Stimulated activated CD8-positive, alpha-beta memory T cell treated with anti-CD3 and anti-CD28 coated beads, Interleukin-2, amount 100 ng/mL, for 1 hour (primary cell): ENCODE data around the gene ATP4B.
"Not testable (repeated sequence)": the region's sequence is repeated elsewhere in the genome, so short reads cannot be mapped to it uniquely, and the experiment has no call there.

ENCODE experiments used
- DNase-seq, 2 donors: peaks; one replicate each; pipeline ENCODE4 v3.0.0-alpha.2; 2020; ENCODE audit warnings: low read depth in 2 of 2

The ATP4B gene

GRCh38 chr13:113625965-113626721 lies 31.9 kb downstream of the ATP4B start:
- no peak for DNase-seq

DNA sequence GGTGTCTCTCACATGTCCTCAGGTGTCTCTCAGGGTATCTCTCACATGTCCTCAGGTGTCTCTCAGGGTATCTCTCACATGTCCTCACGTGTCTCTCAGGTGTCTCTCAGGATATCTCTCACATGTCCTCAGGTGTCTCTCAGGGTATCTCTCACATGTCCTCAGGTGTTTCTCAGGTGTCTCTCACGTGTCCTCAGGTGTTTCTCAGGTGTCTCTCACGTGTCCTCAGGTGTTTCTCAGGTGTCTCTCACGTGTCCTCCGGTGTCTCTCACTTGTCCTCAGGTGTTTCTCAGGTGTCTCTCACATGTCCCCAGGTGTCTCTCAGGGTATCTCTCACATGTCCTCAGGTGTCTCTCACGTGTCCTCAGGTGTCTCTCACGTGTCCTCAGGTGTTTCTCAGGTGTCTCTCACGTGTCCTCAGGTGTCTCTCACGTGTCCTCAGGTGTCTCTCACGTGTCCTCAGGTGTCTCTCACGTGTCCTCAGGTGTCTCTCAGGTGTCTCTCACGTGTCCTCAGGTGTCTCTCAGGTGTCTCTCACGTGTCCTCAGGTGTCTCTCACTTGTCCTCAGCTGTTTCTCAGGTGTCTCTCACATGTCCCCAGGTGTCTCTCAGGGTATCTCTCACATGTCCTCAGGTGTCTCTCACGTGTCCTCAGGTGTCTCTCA lies 33.2 kb downstream of the ATP4B start:
- DNase-seq, result not testable (repeated sequence)

DNA sequence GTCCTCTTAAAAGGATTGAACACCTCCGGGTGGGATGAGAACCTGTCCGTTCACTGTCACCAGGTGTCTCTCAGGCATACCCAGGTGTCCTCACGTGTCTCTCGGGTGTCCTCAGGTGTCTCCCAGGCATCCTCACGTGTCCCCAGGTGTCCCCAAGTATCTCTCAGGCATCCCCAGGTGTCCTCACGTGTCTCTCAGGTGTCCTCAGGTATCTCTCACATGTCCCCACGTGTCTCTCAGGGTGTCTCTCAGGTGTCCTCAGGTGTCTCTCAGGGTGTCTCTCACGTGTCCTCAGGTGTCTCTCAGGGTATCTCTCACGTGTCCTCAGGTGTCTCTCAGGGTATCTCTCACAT lies 33.8 kb downstream of the ATP4B start:
- no peak for DNase-seq

DNA sequence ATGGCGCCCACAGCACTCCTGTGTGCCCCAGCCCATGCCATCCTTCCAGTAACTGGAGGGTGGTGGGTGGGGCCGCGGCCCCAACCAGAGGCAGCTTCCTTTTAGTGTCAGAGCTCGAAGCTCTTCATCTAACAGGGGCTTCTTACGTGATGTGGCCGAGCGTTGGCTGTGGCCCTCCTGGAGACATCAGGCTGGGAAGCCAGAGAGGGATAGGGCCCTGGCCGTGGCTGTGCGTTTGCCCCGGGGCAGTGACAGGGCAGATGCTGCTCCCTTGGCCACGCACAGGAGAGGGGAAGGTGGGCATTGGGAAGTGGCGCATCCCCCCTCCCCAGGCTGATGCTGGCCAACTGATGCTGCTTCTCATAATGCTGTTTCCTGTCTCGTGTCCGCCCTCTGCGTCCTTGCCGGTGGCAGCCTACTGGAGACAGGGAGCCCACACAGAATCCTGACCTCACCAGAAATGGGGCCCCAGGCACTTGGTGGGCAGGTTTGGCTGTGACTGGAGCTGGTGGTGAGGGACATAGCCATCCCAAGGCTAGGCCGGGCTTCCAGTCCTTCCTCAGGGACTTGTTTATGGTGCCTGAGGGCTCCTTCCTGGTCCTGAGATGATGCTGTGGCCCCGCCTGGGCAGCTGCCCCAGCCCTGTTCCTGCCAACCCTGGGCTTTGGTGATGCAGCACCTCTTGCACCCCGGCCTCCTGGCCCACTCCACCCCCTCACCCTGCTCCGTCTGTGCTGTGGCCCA lies 34.3 kb downstream of the ATP4B start:
- no peak for DNase-seq

DNA sequence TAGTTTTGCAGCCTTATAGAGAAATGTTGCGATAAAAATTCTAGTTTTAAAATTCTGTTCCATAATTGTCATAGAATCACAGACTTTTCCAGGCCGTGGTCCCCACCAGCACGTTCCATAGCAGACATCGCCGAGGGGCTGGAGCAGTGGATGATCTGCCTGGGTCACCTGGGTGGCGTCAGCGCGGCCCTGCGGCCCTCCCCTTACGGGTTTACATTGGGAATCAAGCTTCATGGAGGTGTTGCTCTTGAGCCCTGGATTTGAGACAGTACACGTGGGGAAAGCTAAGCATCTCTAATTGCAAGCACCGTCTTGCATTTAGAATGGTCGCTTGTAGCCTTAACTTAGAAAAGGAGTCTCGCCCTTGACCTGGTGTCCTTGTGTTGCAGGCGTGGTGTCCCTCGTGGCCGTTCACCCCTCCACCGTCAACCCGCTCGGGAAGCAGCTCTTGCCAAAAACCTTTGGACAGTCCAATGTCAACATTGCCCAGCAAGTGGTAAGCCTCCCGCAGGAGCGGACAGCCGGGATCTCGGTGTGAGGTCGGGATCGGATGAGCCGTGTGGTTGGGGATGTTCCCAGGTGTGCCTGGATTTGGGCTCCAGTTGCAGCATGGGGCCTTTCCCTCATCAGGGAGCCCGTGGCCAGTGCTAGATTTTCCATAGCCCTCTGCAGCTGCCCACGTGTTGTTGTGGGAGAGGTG lies 35.1 kb downstream of the ATP4B start:
- no peak for DNase-seq

- DNase-seq, result not testable (repeated sequence)
Observed at GRCh38 chr13:113621986-113622550, 35.9 kb downstream of the ATP4B start.

GRCh38 chr13:113621498-113621897 lies 36.5 kb downstream of the ATP4B start:
- DNase-seq, result not testable (repeated sequence)

- DNase-seq, result no peak
Observed at GRCh38 chr13:113621046-113621445, 37.0 kb downstream of the ATP4B start.

- no peak for DNase-seq
Observed at GRCh38 chr13:113620036-113620796, 37.8 kb downstream of the ATP4B start.

DNA sequence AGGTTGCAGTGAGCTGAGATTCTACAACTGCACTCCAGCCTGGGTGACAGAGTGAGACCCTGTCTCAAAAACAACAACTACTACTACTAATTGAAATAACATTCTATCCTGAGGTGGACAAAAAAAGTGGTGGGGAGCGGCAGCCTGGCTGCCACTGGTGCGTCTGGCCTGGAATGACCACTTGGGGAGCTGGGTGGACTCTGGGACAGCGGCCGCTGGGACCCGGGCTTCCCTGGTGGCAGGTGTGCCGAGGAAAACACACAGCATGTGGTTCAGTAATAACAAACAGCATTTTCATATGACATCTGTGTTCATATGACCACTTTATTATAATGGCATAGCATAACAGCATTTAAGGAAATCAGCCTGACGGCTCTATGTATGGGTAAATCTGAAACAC lies 39.5 kb downstream of the ATP4B start:
- DNase-seq, result no peak

GRCh38 chr13:113617961-113618360 lies 40.0 kb downstream of the ATP4B start:
- DNase-seq, result no peak

DNA sequence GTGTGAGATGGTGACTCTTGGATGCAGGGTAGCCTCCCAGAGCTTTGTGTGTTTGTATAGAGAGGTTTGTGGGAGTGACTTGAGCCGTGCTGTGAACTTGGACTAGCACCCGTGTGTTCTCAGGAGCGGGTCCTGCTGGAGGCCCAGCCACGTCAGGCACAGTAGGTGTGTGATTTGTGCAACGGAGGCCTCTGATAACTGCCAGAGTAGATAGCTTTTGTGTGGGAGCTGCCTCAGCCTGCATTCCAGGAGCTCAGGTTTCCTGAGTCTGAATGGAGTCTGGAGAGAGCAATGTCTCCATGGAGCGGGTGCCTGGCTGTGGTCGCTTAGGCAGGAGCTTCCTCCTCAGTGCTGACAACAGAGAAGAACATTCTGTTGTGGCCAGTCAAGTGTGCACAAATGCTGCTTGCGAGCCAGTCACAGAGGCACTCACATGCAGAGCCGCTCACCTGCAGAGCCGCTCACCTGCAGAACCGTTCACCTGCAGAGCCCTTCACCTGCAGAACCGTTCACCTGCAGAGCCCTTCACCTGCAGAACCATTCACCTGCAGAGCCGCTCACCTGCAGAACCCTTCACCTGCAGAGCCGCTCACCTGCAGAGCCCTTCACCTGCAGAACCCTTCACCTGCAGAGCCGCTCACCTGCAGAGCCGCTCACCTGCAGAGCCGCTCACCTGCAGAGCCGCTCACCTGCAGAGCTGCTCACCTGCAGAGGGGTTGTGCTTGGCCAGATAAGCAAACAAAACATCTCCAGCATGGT lies 40.8 kb downstream of the ATP4B start:
- DNase-seq, result no peak

DNA sequence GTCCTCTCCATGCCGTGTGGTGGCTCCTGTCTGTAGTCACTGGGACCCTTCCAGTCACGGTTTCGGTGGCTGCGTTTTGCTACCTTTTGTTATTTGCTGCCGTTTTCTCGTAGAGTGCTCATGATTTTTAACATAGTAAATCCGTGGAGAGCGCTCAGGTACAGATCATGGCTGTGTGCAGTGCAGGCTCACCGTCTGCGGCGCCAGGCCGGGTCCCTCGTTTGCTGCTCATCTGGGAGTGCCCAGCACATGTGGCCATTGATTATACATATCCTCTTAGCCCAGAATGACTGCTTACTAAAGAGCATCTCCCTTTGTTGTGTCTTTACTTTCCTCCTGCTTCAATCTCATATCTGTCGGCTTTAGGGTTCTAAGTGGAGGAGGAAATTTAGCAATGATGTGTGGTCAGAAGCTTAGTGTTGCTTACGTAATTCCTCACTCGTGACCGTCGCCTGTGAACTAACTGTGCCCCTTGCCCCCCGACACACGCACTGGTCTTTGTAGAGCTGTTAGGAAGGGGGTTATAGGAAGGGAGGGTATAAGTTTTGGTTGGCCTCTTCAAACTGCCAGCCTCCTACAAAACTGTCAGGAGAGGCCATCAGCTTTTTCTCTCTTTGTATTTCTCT lies 41.6 kb downstream of the ATP4B start:
- no peak for DNase-seq

DNA sequence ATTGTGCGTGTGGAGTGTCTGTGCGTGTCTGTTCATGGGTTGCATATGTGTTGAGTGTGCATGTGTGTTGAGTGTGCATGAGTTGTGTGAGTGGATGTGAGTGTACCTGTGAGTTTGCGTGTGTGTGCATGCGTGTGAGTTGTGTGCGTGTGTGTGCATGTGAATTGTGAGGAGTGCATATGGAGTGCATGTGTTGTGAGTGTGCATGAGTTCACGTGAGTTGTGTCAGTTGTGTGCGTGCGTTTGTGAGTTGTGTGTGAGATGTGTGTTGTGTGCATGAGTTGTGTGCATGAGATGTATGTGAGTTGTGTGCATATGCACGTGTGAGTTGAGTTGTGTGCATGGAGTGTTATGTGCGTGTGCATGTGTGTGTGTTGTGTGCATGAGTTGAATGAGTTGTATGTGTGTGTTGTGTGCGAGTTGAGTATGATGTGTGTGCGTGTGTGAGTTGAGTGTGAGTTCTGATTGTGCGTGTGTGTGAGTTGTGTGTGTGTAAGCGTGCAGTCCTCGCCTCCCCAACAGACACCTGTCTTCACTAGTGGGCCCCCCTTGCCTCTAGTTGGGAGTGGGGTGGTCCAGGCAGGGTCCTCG lies 44.1 kb downstream of the ATP4B start:
- DNase-seq, result no peak

DNA sequence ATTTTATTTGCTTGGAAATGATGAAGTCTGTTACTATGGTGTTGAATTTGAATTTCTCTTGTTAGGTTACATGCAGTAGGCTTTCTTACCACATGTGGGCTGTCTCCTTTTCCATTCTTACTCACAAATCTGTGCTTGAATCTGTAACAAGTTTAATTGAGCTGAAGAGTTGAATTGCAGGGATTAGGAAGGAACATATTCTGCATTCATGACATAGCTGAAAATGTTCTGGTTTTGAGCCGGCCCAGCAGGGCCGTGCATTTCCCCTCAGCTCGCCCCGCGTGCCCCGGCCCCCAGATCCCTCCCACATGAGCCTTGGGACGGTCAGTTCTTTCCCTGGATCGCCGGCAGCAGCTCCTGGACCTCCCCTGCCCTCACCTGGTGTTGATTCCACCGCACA lies 45.4 kb downstream of the ATP4B start:
- no peak for DNase-seq

GRCh38 chr13:113611996-113612395 lies 46.0 kb downstream of the ATP4B start:
- no peak for DNase-seq

DNA sequence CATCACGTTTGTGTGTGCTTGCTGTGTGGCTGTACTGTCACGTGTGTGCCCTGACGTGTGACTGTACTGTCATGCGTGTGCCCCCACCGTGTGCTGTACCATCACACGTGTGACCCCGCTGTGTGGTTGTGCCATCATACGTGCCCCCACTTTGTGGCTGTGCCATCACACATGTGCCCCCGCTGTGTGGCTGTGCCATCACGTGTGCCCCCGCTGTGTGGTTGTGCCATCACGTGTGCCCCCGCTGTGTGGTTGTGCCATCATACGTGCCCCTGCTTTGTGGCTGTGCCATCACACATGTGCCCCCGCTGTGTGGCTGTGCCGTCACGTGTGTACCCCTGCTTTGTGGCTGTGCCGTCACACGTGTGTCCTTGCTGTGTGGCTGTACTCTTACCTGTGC lies 47.7 kb downstream of the ATP4B start:
- DNase-seq, result no peak

- no peak for DNase-seq
Observed at GRCh38 chr13:113609616-113610015, 48.4 kb downstream of the ATP4B start.

GRCh38 chr13:113608967-113609533 lies 48.9 kb downstream of the ATP4B start:
- DNase-seq, result no peak
